GM23338 (cell line): ENCODE measurements around the gene DCHS1. TPM values are rescaled to one million over a fixed set of nuclear protein-coding genes. Genes with fewer than 3 reads are reported as not detected.

Experiments
- ATAC-seq: fragments of 200-7000 bp; cut with Tn5 transposase; 3 replicates; pipeline ENCODE4 v1.9.1; 2020
- DNase-seq: peaks from one replicate; pipeline ENCODE4 v3.0.0-alpha.2; 2015; ENCODE audit warnings: low spot score
- H2AFZ ChIP-seq: fragments of 200-600 bp; sonication (generic); 2 replicates; pipeline ENCODE4 v1.8.0; 2016; ENCODE audit warnings: antibody characterized with exemption, mild to moderate bottlenecking, moderate library complexity
- H3F3A ChIP-seq: fragments of 200-600 bp; sonication (generic); replicated peaks from 2 replicates; pipeline ENCODE4 v1.8.0; 2017; ENCODE audit warnings: antibody characterized with exemption, mixed run types, low read depth
- H3K27ac ChIP-seq: fragments of 200-600 bp; sonication (generic); 2 replicates; pipeline ENCODE4 v1.6.1; 2016; ENCODE audit warnings: low read depth
- H3K27me3 ChIP-seq: fragments of 200-600 bp; sonication (generic); 2 replicates; pipeline ENCODE4 v1.8.0; 2016; ENCODE audit warnings: mild to moderate bottlenecking, mixed run types, moderate library complexity; ENCODE audit not compliant: insufficient read depth
- H3K36me3 ChIP-seq: fragments of 200-600 bp; sonication (generic); 2 replicates; pipeline ENCODE4 v1.8.0; 2016; ENCODE audit warnings: mild to moderate bottlenecking; ENCODE audit not compliant: insufficient read depth
- H3K4me1 ChIP-seq: fragments of 200-600 bp; sonication (generic); 2 replicates; pipeline ENCODE4 v1.8.0; 2016; ENCODE audit warnings: mild to moderate bottlenecking, moderate library complexity; ENCODE audit not compliant: insufficient read depth
- H3K4me2 ChIP-seq: fragments of 200-600 bp; sonication (generic); 2 replicates; pipeline ENCODE4 v1.7.1; 2017; ENCODE audit warnings: mixed run types
- H3K4me3 ChIP-seq: fragments of 200-600 bp; sonication (generic); 2 replicates; pipeline ENCODE4 v1.6.1; 2016; ENCODE audit warnings: mixed run types
- H3K79me2 ChIP-seq: fragments of 200-600 bp; sonication (generic); replicated peaks from 2 replicates; pipeline ENCODE4 v1.8.0; 2017; ENCODE audit warnings: mild to moderate bottlenecking; ENCODE audit not compliant: insufficient read depth
- H3K9me2 ChIP-seq: fragments of 200-600 bp; sonication (generic); 2 replicates; pipeline ENCODE4 v1.8.0; 2017; ENCODE audit not compliant: insufficient read depth
- H4K20me1 ChIP-seq: fragments of 200-600 bp; sonication (generic); replicated peaks from 2 replicates; pipeline ENCODE4 v1.8.0; 2017; ENCODE audit warnings: mild to moderate bottlenecking; ENCODE audit not compliant: insufficient read depth
- H3K27ac Mint-ChIP-seq: 2 replicates; pipeline ENCODE4 v1.8.0; 2020; ENCODE audit warnings: inconsistent platforms, mild to moderate bottlenecking, moderate library complexity, mixed read lengths
- H3K27me3 Mint-ChIP-seq: 3 replicates; pipeline ENCODE4 v1.8.0; 2022; ENCODE audit warnings: low read depth, mild to moderate bottlenecking, moderate library complexity, mixed read lengths, inconsistent platforms; ENCODE audit not compliant: insufficient read depth, poor library complexity
- H3K36me3 Mint-ChIP-seq: 3 replicates; pipeline ENCODE4 v1.8.0; 2021; ENCODE audit warnings: low read depth, mild to moderate bottlenecking, inconsistent platforms, moderate library complexity, mixed read lengths
- H3K4me1 Mint-ChIP-seq: 3 replicates; pipeline ENCODE4 v1.8.0; 2020; ENCODE audit warnings: mild to moderate bottlenecking, inconsistent platforms, mixed read lengths
- H3K4me3 Mint-ChIP-seq: 3 replicates; pipeline ENCODE4 v1.8.0; 2021; ENCODE audit warnings: moderate library complexity, mild to moderate bottlenecking, inconsistent platforms, mixed read lengths
- H3K9me3 Mint-ChIP-seq: 3 replicates; pipeline ENCODE4 v1.8.0; 2020; ENCODE audit warnings: moderate library complexity, mild to moderate bottlenecking, inconsistent platforms, mixed read lengths
- CTCF ChIP-seq, 2 experiments: fragments of 200-600 bp in 1 of 2; sonication (generic) in 1 of 2; conservative IDR thresholded peaks; 2 replicates each; pipeline versions ENCODE4 v1.5.1 to v1.6.1; 2016 to 2017; ENCODE audit warnings: antibody characterized with exemption in 2 of 2, low read depth in 2 of 2, mild to moderate bottlenecking in 2 of 2, moderate library complexity in 1 of 2
- POLR2AphosphoS5 ChIP-seq: IDR thresholded peaks from 2 replicates; pipeline ENCODE4 v1.6.1; 2016; ENCODE audit warnings: antibody characterized with exemption, low read depth
- REST ChIP-seq: IDR thresholded peaks from one replicate; pipeline ENCODE4 v1.6.1; 2018; ENCODE audit warnings: antibody characterized with exemption; ENCODE audit not compliant: unreplicated experiment
- ZNF331 ChIP-seq: fragments of 250-450 bp; sonication (Bioruptor Pico); IDR thresholded peaks from 2 replicates; pipeline ENCODE4 v1.5.0; 2020; ENCODE audit warnings: low read depth, mild to moderate bottlenecking, moderate library complexity
- ZNF462 ChIP-seq: fragments of 250-450 bp; sonication (Bioruptor Pico); IDR thresholded peaks from 2 replicates; pipeline ENCODE4 v1.5.0; 2020; ENCODE audit warnings: mild to moderate bottlenecking, moderate library complexity
- long read RNA-seq: library from polyadenylated mRNA; unstranded; transcript quantifications from one replicate; pipeline ENCODE4 v2.0.0, GENCODE V29; 2020; ENCODE audit not compliant: unreplicated experiment
- polyA plus RNA-seq: library from polyadenylated mRNA; unstranded; fragments of >200 nt; fragmentation: Nextera tagmentation; extraction: Ambion mirVana; gene quantifications from 2 replicates; pipeline ENCODE4 v1.2.1, GENCODE V29; 2016
- total RNA-seq: library from RNA; depleted of rRNA; stranded (reverse); fragments of >200 nt; shearing (Covaris generic); gene quantifications from 2 replicates; pipeline ENCODE4 v1.2.3, GENCODE V29; 2014; rRNA removed

DCHS1 gene, protein sequence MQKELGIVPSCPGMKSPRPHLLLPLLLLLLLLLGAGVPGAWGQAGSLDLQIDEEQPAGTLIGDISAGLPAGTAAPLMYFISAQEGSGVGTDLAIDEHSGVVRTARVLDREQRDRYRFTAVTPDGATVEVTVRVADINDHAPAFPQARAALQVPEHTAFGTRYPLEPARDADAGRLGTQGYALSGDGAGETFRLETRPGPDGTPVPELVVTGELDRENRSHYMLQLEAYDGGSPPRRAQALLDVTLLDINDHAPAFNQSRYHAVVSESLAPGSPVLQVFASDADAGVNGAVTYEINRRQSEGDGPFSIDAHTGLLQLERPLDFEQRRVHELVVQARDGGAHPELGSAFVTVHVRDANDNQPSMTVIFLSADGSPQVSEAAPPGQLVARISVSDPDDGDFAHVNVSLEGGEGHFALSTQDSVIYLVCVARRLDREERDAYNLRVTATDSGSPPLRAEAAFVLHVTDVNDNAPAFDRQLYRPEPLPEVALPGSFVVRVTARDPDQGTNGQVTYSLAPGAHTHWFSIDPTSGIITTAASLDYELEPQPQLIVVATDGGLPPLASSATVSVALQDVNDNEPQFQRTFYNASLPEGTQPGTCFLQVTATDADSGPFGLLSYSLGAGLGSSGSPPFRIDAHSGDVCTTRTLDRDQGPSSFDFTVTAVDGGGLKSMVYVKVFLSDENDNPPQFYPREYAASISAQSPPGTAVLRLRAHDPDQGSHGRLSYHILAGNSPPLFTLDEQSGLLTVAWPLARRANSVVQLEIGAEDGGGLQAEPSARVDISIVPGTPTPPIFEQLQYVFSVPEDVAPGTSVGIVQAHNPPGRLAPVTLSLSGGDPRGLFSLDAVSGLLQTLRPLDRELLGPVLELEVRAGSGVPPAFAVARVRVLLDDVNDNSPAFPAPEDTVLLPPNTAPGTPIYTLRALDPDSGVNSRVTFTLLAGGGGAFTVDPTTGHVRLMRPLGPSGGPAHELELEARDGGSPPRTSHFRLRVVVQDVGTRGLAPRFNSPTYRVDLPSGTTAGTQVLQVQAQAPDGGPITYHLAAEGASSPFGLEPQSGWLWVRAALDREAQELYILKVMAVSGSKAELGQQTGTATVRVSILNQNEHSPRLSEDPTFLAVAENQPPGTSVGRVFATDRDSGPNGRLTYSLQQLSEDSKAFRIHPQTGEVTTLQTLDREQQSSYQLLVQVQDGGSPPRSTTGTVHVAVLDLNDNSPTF (N-terminal part only)
- total RNA-seq = 16.5 and 20.7 TPM in 2 replicates
- polyA plus RNA-seq = 1.9 and 2.3 TPM in 2 replicates
- long read RNA-seq, partial matches to known transcripts = 0 of 1 reads
- long read RNA-seq, other reads (novel, unspliced or antisense) = 1 of 1 reads

DNA sequence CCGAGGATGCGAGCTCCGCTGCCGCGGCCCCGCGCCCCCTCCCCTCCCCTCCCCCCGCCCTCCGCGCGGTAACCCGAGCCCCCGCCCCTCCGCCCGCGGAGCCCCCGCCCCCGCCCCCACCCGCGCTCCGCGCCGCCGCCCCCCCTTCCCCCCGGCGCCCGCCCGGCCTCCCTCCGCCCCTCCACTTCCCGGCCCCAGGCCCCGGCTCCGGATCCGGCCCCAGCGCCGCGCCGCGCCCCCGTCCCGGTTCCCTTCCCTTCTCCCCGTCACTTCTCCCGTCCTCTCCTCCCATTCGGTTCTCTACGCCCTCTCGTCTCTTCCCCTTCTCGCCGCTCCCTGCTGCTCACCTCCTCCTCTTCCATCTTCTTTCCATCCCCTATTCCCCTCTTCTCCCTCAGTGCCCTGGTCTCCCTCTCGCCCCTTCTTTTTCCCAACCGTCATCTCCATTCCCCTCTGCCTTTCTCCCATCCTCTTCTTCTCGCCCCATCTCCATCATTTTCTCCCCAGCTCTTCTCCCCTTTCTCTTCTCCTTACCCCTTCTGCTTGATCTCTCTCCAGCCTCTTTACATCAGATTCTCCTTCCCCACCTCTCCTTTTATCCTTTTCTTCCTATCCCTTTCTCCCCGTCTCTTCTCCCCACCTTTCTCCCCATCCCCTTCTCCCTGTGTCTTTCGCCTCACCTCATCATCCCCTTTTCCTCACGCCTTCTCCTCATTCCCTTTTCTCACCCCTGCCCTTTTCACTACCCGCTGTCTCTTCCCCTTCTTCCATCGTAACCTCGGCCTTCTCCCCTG lies at the start of gene DCHS1:
Gene DCHS1, minus strand, starts transcription at position 20 of the 794 bp plus-strand sequence. CDS start 14,196 bp downstream, outside the sequence.
- H3K36me3 Mint-ChIP-seq = no peaks in the 10 kb centered on the region
- H3K4me1 ChIP-seq = peaks cover 8% of the 10 kb centered on the region
- no peak within 1 kb of the TSS for H3K27ac Mint-ChIP-seq
- TF ChIP-seq POLR2AphosphoS5 = peak; percentile 25; the same call in 1 of the 2 replicates
- no peak for TF ChIP-seq REST
- TF ChIP-seq CTCF (conservative IDR thresholded peaks at IDR 0.05; ENCODE audit: low read depth in 2 of 2) = no peak
- TF ChIP-seq ZNF462 = no peak
- TF ChIP-seq ZNF331 (CRISPR knock-in tag) = no peak
- H3K9me3 Mint-ChIP-seq = no peaks in the 10 kb centered on the region
- peaks cover 16% of the 10 kb centered on the region for H3K27me3 Mint-ChIP-seq
- peak within 1 kb of the TSS; percentile 79 for H3K4me3 Mint-ChIP-seq
- 0 out of 2 replicates have a peak, but pooled peaks cover 5% of the 10 kb centered on the region for H3K9me2 ChIP-seq
- peak; percentile 73 for ATAC-seq
- H3K4me3 ChIP-seq = peak within 1 kb of the TSS; percentile 84
- H3F3A ChIP-seq = peaks cover 10% of the 10 kb centered on the region; the same call in 1 of the 2 replicates
- H3K4me2 ChIP-seq = peak within 1 kb of the TSS; percentile 100
- H3K27ac ChIP-seq = no peak within 1 kb of the TSS
- H4K20me1 ChIP-seq = no peaks in the 10 kb centered on the region; the same call in 1 of the 2 replicates
- H2AFZ ChIP-seq = peak within 1 kb of the TSS; percentile 98
- H3K4me1 Mint-ChIP-seq = peaks cover 10% of the 10 kb centered on the region
- peaks cover 76% of the 10 kb centered on the region for H3K27me3 ChIP-seq
- no peaks in the 10 kb centered on the region for H3K79me2 ChIP-seq
- no peaks in the 10 kb centered on the region for H3K36me3 ChIP-seq
- peak; percentile 75 for DNase-seq
